ENCODE results near the gene KCNMB3.

- TF ChIP-seq CTCF (IDR thresholded peaks at IDR 0.05; ENCODE audit: low read length) (no peak), EZH2phosphoT487 (IDR thresholded peaks at IDR 0.05; ENCODE audit: low read length) (no peak), EZH2 (optimal IDR thresholded peaks at IDR 0.05; ENCODE audit: low read depth, low read length) (no peak)
Measured at GRCh38 chr3:179286331-179286730, 35.4 kb upstream of the KCNMB3 start.
